Retina (tissue), 1 donor: ENCODE measurements around the gene GRIK4.
A peak's percentile ranks its signal among the peaks of the same experiment; 100 is the strongest.

Source experiments
- DNase-seq: peaks from one replicate; pipeline ENCODE4 v3.0.0-alpha.2; 2016

The GRIK4 gene

GRCh38 chr11:120554766-120555432 is 43.4 kb downstream of the GRIK4 start:
- peak; percentile 39 for DNase-seq

- no peak for DNase-seq
Observed at GRCh38 chr11:120555433-120555773, 43.9 kb downstream of the GRIK4 start.

DNA sequence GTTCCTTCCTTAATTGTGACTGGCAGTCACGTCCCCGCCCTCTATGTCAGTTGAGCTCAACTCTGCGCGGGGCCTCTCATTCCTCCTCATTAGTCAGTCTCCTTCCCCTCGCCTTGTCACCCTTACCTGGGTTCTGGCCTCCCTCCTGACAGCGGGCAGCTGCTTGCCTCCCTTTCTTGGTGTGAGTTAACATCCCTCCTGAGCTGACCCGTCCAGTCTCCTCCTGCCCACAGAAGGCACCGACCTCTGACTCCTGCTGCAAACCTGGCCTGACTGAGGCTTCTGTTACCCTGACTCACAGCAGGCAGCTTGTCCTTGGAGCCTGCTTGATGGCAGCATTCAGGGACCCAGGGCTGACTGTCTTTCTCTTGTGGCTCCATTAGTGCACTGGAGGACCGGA is 45.2 kb downstream of the GRIK4 start:
- peak; percentile 52 for DNase-seq

DNA sequence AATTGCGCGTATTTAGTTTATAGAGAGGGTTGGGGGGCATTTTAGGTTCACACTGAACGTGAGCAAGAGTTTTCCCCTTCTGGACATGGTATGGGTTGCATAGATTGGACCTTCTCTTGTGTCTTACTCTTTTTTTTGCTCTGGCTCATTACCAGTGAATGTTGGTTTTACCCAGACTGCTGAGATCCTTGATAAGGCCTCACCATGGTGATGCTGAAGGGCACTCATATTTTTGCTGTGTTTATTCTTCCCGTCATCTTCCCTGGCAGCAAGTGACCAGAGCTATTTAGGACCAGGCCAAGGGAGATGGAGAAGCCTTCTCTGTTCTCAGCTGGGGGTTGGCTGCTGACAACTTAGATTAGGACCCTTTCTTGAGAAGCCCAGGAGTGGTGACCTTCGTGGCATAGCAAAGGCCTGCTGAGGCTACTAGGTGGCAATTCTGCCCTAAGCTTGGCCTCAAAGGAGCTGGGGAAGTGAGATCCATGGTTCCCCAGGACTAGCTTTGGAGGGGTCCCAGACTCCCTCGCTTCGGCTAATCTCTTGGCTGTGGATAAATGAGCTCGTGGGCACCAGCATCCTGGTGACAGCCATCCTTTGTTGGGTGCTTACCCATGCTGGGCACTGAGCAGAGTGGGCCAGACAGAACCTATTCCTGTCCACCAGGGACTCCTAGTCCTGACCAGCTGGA is 47.3 kb downstream of the GRIK4 start:
- no peak for DNase-seq

DNA sequence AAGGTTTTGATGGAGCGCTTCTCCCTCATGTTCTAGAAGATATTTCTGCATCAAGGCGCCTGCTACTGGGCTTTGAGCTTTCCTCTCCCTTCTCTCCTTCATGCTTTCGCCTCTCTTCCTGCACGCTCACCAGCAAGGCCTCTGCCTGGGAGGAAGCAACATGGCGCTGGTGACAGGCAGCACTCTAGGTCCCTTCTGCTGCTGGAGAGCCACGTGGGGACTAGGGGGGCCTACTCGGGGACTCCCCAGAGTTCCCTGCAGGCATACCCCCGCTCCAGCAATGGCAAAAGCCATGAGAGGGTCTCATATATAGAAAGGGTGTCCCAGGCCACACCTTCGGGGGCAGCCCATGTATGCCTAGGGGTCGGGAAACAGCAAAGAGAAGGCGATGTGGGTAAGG is 49.7 kb downstream of the GRIK4 start:
- DNase-seq, result no peak

GRCh38 chr11:120562806-120563425 is 51.4 kb downstream of the GRIK4 start:
- no peak for DNase-seq

GRCh38 chr11:120563703-120564572 is 52.4 kb downstream of the GRIK4 start:
- peak; percentile 85 for DNase-seq

DNA sequence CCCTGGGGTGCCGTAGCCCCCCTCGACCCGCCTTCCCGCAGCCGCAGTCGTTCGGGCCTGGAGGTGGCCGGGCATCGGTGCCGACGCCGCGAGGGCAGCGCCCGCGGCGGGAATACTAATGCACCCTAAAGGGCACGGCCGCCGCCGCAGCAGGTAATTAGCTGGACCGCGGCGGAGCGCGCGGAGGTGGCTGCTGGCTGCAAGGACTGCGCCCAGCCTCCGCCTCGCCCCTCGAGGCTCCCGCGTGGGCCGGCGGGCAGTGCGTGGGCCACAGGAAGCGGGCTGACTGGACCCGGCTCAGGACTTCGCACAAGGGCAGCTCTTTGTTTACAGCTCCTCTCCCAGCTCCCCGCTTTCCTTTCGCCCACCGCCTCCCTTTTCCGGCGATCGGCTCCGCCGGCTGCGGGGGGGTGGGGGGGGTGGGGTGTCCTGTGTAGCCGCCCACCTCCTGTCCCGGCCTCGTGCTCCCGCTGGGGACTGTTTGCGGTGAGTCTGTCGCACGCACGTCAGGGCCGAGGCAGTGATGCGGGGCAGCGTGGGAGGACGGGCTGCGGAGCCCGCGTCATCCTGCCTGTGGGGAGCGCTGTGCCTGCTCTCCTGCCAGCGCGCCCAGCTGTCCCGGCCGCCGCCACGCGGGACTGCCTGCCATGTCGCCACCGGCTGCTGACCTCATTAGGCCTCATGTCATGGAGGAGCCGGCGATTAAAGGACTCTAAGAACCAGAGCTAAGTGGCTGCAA is 53.2 kb downstream of the GRIK4 start:
- DNase-seq, result peak; percentile 86

DNA sequence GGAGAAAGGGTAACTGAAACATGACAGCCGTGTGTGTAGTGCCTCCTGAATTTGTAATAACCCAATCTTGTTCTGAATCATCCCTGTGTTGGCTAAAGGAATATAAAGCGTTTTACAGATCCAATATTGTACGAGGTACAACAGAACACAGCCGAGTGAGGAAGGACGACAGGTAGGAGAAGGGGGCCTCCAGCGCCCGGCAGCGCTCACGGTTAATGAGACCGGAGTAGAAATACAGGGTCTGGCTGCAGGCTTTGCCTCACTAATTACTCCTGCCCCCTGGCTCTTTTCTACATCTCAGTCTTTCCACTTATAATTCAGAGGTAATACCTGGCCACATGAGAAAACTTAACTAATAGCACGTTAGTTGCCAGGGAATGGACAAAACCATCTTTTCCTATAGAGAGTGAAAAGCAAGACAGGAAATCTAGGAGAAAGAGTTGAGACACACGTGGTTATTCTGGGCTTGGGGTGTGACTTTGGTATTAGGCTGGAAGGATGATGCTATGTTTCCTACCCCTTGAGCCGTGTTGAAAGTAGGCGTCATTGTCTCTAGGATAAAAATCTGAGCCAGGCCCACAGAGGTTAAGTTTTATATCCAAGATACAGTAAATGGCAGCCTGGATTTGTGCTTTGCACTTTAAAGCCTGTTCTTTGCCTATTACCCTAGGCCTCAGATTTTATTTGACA is 54.1 kb downstream of the GRIK4 start:
- DNase-seq, result no peak

- DNase-seq, result no peak
Observed at GRCh38 chr11:120566176-120566575, 54.6 kb downstream of the GRIK4 start.

GRCh38 chr11:120568572-120569307 is 57.2 kb downstream of the GRIK4 start:
- no peak for DNase-seq

DNA sequence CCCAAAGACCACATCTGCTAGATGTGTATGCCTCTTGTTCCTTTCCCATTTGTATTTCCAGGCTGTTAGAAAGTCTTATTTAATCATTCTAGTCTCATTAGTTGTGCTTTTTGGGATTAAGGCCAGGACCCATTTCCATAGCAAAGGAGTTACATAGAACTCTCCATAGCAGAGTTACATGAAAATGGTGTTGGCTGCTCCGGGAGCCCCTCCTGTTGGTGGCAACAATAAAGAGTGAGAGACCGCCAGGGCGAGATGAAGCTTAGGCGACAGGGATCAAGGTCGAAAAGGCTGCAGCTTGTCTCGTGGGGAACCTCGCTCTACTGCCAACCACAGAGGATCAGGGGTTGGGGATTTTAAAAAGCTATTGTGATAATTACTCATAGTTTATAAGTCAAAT is 58.3 kb downstream of the GRIK4 start:
- DNase-seq, result no peak

DNA sequence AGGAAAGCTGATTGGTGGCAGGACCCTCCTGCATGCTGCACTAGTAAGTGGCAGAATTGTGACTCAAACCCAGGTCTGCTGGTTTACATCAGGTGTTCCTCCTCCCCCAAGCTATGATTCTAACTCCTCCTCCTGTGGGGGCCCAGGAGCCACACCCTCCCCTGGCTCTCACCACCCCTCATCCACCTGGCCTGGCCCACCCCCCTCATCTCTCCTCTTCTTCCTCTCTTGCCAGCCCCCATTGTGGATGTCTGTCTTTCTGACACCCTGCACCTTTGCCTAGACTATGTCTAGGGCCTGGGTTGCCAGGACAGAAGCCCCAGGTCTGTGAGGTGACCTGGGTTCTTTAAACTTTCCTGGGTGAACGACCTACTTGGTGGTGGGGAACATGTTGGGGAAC is 59.9 kb downstream of the GRIK4 start:
- no peak for DNase-seq

DNA sequence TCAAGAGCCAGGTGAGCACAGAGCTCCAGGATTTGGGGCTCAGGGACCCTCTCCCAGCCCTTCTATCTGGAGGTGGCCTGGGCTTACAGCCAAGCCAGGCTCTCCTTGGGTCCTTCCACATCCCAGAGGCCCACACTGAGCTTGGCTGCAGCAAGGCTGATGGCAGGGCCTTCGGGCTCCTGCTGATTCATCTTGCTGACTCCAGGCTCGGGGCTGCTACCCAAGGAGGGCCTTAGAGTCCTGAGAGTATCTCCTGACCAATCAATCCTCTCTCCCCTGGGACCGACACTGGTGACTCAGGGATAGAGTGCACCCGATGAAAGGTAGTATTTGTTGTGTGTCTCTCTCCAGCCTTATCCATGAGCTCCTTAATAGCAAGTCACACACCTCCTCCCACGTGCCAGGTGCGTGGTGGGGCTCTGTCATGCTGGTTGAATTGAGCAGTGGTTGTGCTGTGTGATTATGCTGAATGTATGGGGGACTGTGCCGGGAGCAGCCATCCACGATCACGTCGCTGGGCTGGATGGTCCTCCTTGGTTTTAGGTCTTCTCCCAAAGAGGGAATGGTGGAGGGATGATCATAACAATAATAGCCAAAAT is 62.3 kb downstream of the GRIK4 start:
- DNase-seq, result no peak

- no peak for DNase-seq
Observed at GRCh38 chr11:120574876-120575275, 63.3 kb downstream of the GRIK4 start.

DNA sequence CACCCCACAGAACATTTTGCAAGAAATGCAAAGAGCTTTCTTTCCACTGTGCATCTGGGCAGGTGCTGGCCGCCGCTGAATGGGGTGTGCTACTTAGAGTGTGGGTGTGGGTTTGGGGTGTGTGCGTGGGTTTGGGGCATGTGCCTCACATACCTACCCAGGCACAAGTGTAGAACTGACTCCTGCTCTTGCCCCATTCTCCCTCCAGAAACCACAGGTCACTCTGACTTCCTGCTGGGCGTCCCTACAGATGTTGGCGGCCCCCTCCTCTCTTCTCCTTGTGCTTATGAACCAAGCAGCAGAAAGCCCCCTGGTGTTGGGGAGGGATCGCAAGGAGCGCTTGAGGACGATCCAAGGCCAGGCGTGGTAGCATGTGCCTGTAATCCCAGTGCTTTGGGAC is 63.9 kb downstream of the GRIK4 start:
- no peak for DNase-seq

GRCh38 chr11:120576606-120577005 is 65.1 kb downstream of the GRIK4 start:
- DNase-seq, result no peak

- no peak for DNase-seq
Observed at GRCh38 chr11:120577041-120577440, 65.5 kb downstream of the GRIK4 start.

GRCh38 chr11:120577624-120578363 is 66.2 kb downstream of the GRIK4 start:
- DNase-seq, result no peak

DNA sequence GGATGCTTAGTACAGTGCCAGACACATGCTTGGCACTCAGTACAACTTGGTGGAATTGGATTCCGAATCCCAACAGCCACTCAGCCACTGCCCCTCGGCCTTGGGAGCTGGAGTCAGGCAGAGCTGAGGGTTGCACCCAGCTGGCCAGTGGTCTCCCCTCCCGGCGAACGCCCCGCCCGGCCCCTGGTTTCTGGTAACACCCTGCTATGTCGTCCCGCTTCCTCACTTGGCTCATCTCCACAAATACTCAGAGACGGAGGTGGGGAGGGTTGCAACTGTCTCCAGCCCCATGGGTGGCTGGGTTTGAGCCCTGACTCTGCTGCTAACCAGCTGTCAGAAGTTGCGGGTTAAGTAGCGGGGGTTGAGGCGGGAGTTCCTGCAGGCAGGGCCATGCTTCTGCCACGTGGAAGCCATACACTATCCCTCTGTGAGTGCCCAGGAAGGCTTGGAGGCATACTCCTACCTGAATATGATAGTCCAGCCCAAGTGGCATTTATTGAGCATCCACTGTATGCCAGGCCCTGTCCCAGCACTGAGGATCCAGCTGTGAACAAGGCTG is 67.1 kb downstream of the GRIK4 start:
- DNase-seq, result no peak
